PFSK-1 (cell line): ENCODE results near the gene UBE4B.

ENCODE experiments used
- FOXP2 ChIP-seq: optimal IDR thresholded peaks from 2 replicates; pipeline ENCODE3; 2011; ENCODE audit warnings: borderline replicate concordance, control low read depth, inconsistent platforms; ENCODE audit not compliant: insufficient read depth; ENCODE audit errors: extremely low read length, extremely low read depth
- POLR2AphosphoS5 ChIP-seq: IDR thresholded peaks from 2 replicates; pipeline ENCODE4 v1.6.1; 2012; ENCODE audit warnings: low read depth, mild to moderate bottlenecking, control low read depth, low read length, moderate library complexity
- SIN3A ChIP-seq: IDR thresholded peaks from 2 replicates; pipeline ENCODE4 v1.6.1; 2012; ENCODE audit warnings: mild to moderate bottlenecking, low read length, moderate library complexity, borderline replicate concordance; ENCODE audit not compliant: insufficient read depth
- TAF1 ChIP-seq: IDR thresholded peaks from 2 replicates; pipeline ENCODE4 v1.6.1; 2012; ENCODE audit warnings: low read length, control low read depth, borderline replicate concordance; ENCODE audit not compliant: insufficient read depth
- TF ChIP-seq, protein P1 (sequence below), 2 experiments: IDR thresholded peaks; 2 replicates each; pipeline versions ENCODE4 v1.6.1 to v1.8.0; 2011 to 2012; ENCODE audit warnings: low read depth in 2 of 2, low read length in 2 of 2, control low read depth in 1 of 2, inconsistent platforms in 1 of 2, mild to moderate bottlenecking in 1 of 2, moderate library complexity in 1 of 2; ENCODE audit not compliant: insufficient read depth in 1 of 2

DNA sequence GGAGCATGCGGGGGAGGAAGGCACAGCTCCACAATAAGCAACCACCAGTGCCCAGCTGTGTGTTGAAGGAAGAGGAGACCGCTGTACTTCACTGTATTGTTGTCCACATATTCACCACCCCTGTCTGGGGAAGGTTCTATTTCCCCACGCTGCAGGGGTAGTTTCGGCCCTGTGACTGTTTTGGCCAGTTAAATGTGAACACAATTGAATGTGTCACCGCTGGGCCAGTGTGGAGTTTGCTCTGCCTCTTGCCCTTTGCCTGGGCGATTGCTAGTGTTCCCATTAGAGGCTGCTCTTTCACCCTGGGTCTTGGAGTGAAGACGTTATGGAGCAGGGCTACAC lies 32.6 kb downstream of the UBE4B start:
- TF ChIP-seq, protein P1, sequence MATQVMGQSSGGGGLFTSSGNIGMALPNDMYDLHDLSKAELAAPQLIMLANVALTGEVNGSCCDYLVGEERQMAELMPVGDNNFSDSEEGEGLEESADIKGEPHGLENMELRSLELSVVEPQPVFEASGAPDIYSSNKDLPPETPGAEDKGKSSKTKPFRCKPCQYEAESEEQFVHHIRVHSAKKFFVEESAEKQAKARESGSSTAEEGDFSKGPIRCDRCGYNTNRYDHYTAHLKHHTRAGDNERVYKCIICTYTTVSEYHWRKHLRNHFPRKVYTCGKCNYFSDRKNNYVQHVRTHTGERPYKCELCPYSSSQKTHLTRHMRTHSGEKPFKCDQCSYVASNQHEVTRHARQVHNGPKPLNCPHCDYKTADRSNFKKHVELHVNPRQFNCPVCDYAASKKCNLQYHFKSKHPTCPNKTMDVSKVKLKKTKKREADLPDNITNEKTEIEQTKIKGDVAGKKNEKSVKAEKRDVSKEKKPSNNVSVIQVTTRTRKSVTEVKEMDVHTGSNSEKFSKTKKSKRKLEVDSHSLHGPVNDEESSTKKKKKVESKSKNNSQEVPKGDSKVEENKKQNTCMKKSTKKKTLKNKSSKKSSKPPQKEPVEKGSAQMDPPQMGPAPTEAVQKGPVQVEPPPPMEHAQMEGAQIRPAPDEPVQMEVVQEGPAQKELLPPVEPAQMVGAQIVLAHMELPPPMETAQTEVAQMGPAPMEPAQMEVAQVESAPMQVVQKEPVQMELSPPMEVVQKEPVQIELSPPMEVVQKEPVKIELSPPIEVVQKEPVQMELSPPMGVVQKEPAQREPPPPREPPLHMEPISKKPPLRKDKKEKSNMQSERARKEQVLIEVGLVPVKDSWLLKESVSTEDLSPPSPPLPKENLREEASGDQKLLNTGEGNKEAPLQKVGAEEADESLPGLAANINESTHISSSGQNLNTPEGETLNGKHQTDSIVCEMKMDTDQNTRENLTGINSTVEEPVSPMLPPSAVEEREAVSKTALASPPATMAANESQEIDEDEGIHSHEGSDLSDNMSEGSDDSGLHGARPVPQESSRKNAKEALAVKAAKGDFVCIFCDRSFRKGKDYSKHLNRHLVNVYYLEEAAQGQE (IDR thresholded peaks at IDR 0.05; ENCODE audit: insufficient read depth in 1 of 2, low read depth in 2 of 2, low read length in 2 of 2) = no peak
- TF ChIP-seq TAF1 (no peak), SIN3A (no peak), POLR2AphosphoS5 (no peak), FOXP2 (no peak)
